DND-41 (cell line): ENCODE measurements around the gene NUP37.
A peak's percentile ranks its signal among the peaks of the same experiment; 100 is the strongest.

Experiments used
- ATAC-seq: fragments of 200-7000 bp; cut with Tn5 transposase; 3 replicates; pipeline ENCODE4 v1.9.1; 2021; ENCODE audit warnings: low read depth; ENCODE audit not compliant: insufficient read depth
- DNase-seq: peaks from one replicate; pipeline ENCODE4 v3.0.0-alpha.2; 2020
- H2AFZ ChIP-seq: 2 replicates; pipeline ENCODE4 v1.6.0; 2012; ENCODE audit warnings: low read depth, low read length
- H3K27ac ChIP-seq: 2 replicates; pipeline ENCODE4 v1.5.1; 2012; ENCODE audit warnings: low read length, inconsistent platforms
- H3K27me3 ChIP-seq: fragments of 200-600 bp; sonication (generic); 2 replicates; pipeline ENCODE4 v1.6.0; 2012; ENCODE audit warnings: low read length, mild to moderate bottlenecking, inconsistent platforms; ENCODE audit not compliant: insufficient read depth, poor library complexity
- H3K36me3 ChIP-seq: 2 replicates; pipeline ENCODE4 v1.5.1; 2012; ENCODE audit warnings: low read length, inconsistent platforms; ENCODE audit not compliant: insufficient read depth
- H3K4me1 ChIP-seq: 2 replicates; pipeline ENCODE4 v1.5.1; 2012; ENCODE audit warnings: mild to moderate bottlenecking, low read length; ENCODE audit not compliant: insufficient read depth
- H3K4me2 ChIP-seq: 2 replicates; pipeline ENCODE4 v1.6.0; 2012; ENCODE audit warnings: mild to moderate bottlenecking, moderate library complexity, low read length, inconsistent platforms; ENCODE audit not compliant: insufficient read depth
- H3K4me3 ChIP-seq, 2 experiments: fragments of 200-600 bp in 1 of 2; shearing (Covaris generic) in 1 of 2; 2 replicates each; pipeline ENCODE4 v1.5.1; 2012 to 2016; ENCODE audit warnings: inconsistent platforms in 2 of 2, low read length in 2 of 2, mild to moderate bottlenecking in 2 of 2, low read depth in 1 of 2, moderate library complexity in 1 of 2
- H3K79me2 ChIP-seq: 2 replicates; pipeline ENCODE4 v1.6.0; 2012; ENCODE audit warnings: low read length, inconsistent platforms; ENCODE audit not compliant: insufficient read depth
- H3K9ac ChIP-seq: 2 replicates; pipeline ENCODE4 v1.6.0; 2012; ENCODE audit warnings: low read depth, mild to moderate bottlenecking, inconsistent platforms, low read length, moderate library complexity
- H3K9me3 ChIP-seq: 2 replicates; pipeline ENCODE4 v1.5.1; 2012; ENCODE audit warnings: low read length, moderate library complexity, mild to moderate bottlenecking, inconsistent platforms; ENCODE audit not compliant: insufficient read depth, severe bottlenecking
- H4K20me1 ChIP-seq: 2 replicates; pipeline ENCODE4 v1.6.0; 2012; ENCODE audit warnings: low read length; ENCODE audit not compliant: insufficient read depth
- EZH2 ChIP-seq: IDR thresholded peaks from 3 replicates; pipeline ENCODE4 v1.6.1; 2012; ENCODE audit warnings: borderline replicate concordance, low read depth, mild to moderate bottlenecking, moderate library complexity, low read length, inconsistent platforms; ENCODE audit not compliant: severe bottlenecking
- TF ChIP-seq, protein P1 (sequence below): IDR thresholded peaks from 2 replicates; pipeline ENCODE4 v1.5.1; 2012; ENCODE audit warnings: borderline replicate concordance, low read length, moderate library complexity, mild to moderate bottlenecking; ENCODE audit not compliant: poor library complexity, severe bottlenecking; ENCODE audit errors: extremely low read depth

Gene NUP37

DNA sequence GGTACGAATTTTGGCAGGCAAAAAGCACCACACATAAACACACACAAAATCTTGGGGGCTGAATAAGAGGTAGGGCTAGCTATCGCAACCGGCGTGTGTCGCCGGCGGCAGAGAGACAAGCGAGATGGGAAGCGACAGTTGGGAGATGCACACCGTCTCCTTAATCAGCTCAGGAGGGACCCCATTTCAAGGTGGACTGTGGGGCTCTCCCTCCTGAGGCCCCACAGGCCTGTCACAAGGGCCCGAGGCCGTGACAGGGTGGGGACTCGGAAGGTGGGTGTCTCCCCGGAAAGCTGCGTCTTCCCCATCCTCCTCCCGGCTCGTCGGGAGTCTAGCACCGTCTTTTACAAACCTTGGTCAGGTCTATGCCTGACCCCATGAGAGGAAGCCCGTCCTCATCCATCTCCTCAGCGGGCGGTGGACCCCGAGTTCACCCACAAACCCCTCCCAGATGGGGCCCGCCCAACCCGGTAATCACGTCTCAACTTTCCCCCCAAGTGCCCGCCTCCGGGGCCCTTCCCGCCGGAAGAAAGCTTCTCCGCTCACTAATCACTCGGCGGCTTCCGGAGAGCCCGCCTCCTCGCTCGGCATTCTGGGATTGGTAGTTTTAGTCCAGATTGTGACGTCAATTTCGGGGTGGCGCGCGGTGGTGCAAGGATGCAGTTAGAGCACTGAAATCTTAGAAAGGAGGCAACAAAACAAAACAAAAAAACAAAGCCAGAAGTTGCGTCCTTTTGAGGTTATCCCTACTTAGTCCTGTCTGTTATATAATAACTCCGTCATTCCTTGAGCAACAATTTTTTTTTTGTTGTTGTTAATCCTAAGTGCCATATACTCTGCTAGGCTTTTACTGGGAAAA is 58.1 kb downstream of the NUP37 start, which contains the start of gene WASHC3:
Gene WASHC3 (minus strand): TSS at position 432 of the 859 bp plus-strand sequence. CDS start 29 bp downstream, at position 403.
- DNase-seq (peak; percentile 96), ATAC-seq (peak; percentile 96)
- H3K27ac ChIP-seq: peak within 1 kb of the TSS; percentile 85

DNA sequence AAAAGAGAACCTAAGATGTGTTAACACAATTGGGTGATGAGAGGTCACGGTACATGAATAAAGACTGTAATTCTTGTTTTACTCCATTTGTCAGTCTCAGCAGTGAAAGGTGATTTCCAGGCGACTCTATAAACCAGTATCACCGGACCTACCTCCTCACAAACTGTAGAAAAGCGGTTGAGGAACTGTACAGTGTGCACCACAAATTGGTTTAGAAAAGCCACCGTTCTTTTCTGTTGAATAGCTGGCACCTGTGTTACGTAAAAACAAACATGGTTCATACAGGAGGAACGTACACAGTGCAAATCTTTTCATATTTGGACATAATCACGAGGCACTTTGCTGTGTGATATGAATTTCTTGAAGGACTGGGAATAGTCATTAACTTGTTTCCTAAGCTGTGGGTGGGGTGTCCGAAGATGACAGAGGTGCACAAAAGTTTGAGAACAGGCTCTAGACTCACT is 58.8 kb downstream of the NUP37 start:
- ATAC-seq (peak; percentile 18; the same call in 2 of the 3 replicates), DNase-seq (no peak)
- Histone ChIP-seq H3K27ac (peak overlapping the region; percentile 85), H3K27me3 (no peaks in the 10 kb centered on the region), H3K4me2 (peak overlapping the region; percentile 80), H3K4me1 (peaks cover 22% of the 10 kb centered on the region), H3K79me2 (peaks cover 9% of the 10 kb centered on the region), H4K20me1 (no peaks in the 10 kb centered on the region), H3K9ac (peak overlapping the region; percentile 86), H3K36me3 (no peaks in the 10 kb centered on the region; the same call in none of the 2 replicates), H3K9me3 (no peaks in the 10 kb centered on the region), H2AFZ (peak overlapping the region; percentile 89), H3K4me3 (peak overlapping the region; percentile 86 to 93)
- no peak for TF ChIP-seq EZH2
- TF ChIP-seq, protein P1, sequence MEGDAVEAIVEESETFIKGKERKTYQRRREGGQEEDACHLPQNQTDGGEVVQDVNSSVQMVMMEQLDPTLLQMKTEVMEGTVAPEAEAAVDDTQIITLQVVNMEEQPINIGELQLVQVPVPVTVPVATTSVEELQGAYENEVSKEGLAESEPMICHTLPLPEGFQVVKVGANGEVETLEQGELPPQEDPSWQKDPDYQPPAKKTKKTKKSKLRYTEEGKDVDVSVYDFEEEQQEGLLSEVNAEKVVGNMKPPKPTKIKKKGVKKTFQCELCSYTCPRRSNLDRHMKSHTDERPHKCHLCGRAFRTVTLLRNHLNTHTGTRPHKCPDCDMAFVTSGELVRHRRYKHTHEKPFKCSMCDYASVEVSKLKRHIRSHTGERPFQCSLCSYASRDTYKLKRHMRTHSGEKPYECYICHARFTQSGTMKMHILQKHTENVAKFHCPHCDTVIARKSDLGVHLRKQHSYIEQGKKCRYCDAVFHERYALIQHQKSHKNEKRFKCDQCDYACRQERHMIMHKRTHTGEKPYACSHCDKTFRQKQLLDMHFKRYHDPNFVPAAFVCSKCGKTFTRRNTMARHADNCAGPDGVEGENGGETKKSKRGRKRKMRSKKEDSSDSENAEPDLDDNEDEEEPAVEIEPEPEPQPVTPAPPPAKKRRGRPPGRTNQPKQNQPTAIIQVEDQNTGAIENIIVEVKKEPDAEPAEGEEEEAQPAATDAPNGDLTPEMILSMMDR: no peak

More for the DNA sequence above, 58.1 kb downstream of the NUP37 start, which contains the start of gene WASHC3:
- H3K4me2 ChIP-seq: peak within 1 kb of the TSS; percentile 80
- H3K9ac ChIP-seq: peak within 1 kb of the TSS; percentile 86
- H3K4me3 ChIP-seq: peak within 1 kb of the TSS; percentile 86 to 93
- peak within 1 kb of the TSS; percentile 89 for H2AFZ ChIP-seq
- H4K20me1 ChIP-seq: no peaks in the 10 kb centered on the region
- no peaks in the 10 kb centered on the region; the same call in none of the 2 replicates for H3K36me3 ChIP-seq
- peaks cover 9% of the 10 kb centered on the region for H3K79me2 ChIP-seq
- peaks cover 22% of the 10 kb centered on the region for H3K4me1 ChIP-seq
- TF ChIP-seq, protein P1: no peak
- no peak for TF ChIP-seq EZH2
- no peaks in the 10 kb centered on the region for H3K9me3 ChIP-seq
- no peaks in the 10 kb centered on the region for H3K27me3 ChIP-seq

DNA sequence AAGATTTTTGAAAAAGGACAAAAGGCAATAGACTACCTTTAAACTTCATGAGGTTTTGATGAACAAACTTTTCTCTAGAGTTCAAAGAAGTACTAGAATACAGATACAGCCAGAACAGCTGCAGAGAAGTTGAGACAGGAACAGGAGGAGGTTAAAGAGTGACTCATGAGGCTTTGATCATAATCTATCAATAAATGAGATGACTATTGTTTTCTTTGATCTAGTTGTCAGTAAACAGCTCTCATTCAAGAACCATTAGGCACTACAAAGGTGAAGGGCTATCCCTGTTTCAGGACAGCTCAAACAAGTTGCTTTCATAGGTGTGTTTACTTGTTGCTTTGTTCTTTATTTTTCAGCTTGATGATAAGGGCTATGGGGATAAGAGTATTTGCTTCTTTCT is 60.6 kb downstream of the NUP37 start:
- H3K27ac ChIP-seq: no peak overlapping the region

More for the DNA sequence above, 60.6 kb downstream of the NUP37 start:
- Histone ChIP-seq H3K36me3 (no peaks in the 10 kb centered on the region; the same call in none of the 2 replicates), H2AFZ (no peak overlapping the region), H4K20me1 (no peaks in the 10 kb centered on the region), H3K9ac (no peak overlapping the region), H3K9me3 (no peaks in the 10 kb centered on the region), H3K4me2 (no peak overlapping the region), H3K79me2 (peaks cover 9% of the 10 kb centered on the region), H3K4me3 (no peak overlapping the region), H3K27me3 (no peaks in the 10 kb centered on the region), H3K4me1 (peaks cover 22% of the 10 kb centered on the region)
- ATAC-seq: no peak
- no peak for DNase-seq
- TF ChIP-seq, protein P1: no peak
- no peak for TF ChIP-seq EZH2
